Fibroblast of the conjunctiva (primary cell): ENCODE data around the gene DNLZ.
"Not testable (repeated sequence)": the region's sequence is repeated elsewhere in the genome, so short reads cannot be mapped to it uniquely, and the experiment has no call there.

Experiments
- DNase-seq: peaks from one replicate; pipeline ENCODE4 v3.0.0-alpha.2; 2010; ENCODE audit warnings: low read depth

DNLZ gene

GRCh38 chr9:136331030-136331429, 32.5 kb downstream of the DNLZ start:
- no peak for DNase-seq

GRCh38 chr9:136330406-136330990, 33.0 kb downstream of the DNLZ start:
- no peak for DNase-seq

- DNase-seq, result no peak
Measured at GRCh38 chr9:136329636-136330405, 33.7 kb downstream of the DNLZ start.

GRCh38 chr9:136329211-136329627, 34.3 kb downstream of the DNLZ start:
- DNase-seq, result no peak

GRCh38 chr9:136328622-136329041, 34.9 kb downstream of the DNLZ start:
- peak; percentile 45 for DNase-seq

GRCh38 chr9:136328011-136328621, 35.4 kb downstream of the DNLZ start:
- no peak for DNase-seq

- no peak for DNase-seq
Measured at GRCh38 chr9:136327304-136327974, 36.1 kb downstream of the DNLZ start, which contains the start of gene GPSM1. Gene GPSM1, plus strand, starts transcription at chr9:136327539. Its CDS starts 157 bp downstream, at chr9:136327696.

- no peak for DNase-seq
Measured at GRCh38 chr9:136326761-136327303, 36.7 kb downstream of the DNLZ start.

- peak; percentile 86 for DNase-seq
Measured at GRCh38 chr9:136326061-136326760, 37.3 kb downstream of the DNLZ start.

GRCh38 chr9:136325358-136325757, 38.2 kb downstream of the DNLZ start:
- DNase-seq, result no peak

- no peak for DNase-seq
Measured at GRCh38 chr9:136324501-136325300, 38.8 kb downstream of the DNLZ start.

GRCh38 chr9:136323371-136323789, 40.2 kb downstream of the DNLZ start:
- DNase-seq, result no peak

- no peak for DNase-seq
Measured at GRCh38 chr9:136322756-136323330, 40.7 kb downstream of the DNLZ start.

- DNase-seq, result no peak
Measured at GRCh38 chr9:136321561-136321960, 42.0 kb downstream of the DNLZ start.

- DNase-seq, result not testable (repeated sequence)
Measured at GRCh38 chr9:136320972-136321371, 42.6 kb downstream of the DNLZ start.

GRCh38 chr9:136319955-136320354, 43.6 kb downstream of the DNLZ start:
- DNase-seq, result not testable (repeated sequence)

GRCh38 chr9:136319244-136319643, 44.3 kb downstream of the DNLZ start:
- DNase-seq, result not testable (repeated sequence)

- DNase-seq, result no peak
Measured at GRCh38 chr9:136318776-136319241, 44.7 kb downstream of the DNLZ start.

- no peak for DNase-seq
Measured at GRCh38 chr9:136318111-136318775, 45.3 kb downstream of the DNLZ start.

- DNase-seq, result no peak
Measured at GRCh38 chr9:136317695-136318094, 45.8 kb downstream of the DNLZ start.
